RWPE2 (cell line): ENCODE measurements around the gene UPF1.

ENCODE experiments used
- ATAC-seq: fragments of 200-7000 bp; cut with Tn5 transposase; 3 replicates; pipeline ENCODE4 v1.9.1; 2021; ENCODE audit warnings: low read depth
- DNase-seq: peaks from one replicate; pipeline ENCODE4 v3.0.0-alpha.2; 2020; ENCODE audit warnings: low spot score
- H3K27ac ChIP-seq: fragments of 450-650 bp; 2 replicates; pipeline ENCODE4 v1.5.1; 2017; ENCODE audit warnings: mild to moderate bottlenecking; ENCODE audit not compliant: poor library complexity, severe bottlenecking
- H3K27me3 ChIP-seq: fragments of 250-450 bp; sonication (Bioruptor Pico); 2 replicates; pipeline ENCODE4 v1.5.1; 2021; ENCODE audit warnings: mild to moderate bottlenecking, moderate library complexity; ENCODE audit not compliant: insufficient read depth, poor library complexity, severe bottlenecking
- H3K36me3 ChIP-seq: fragments of 250-450 bp; sonication (Bioruptor Pico); 2 replicates; pipeline ENCODE4 v1.5.1; 2020; ENCODE audit warnings: low read depth, mild to moderate bottlenecking, moderate library complexity
- H3K4me1 ChIP-seq: fragments of 250-450 bp; sonication (Bioruptor Pico); 2 replicates; pipeline ENCODE4 v1.5.1; 2021; ENCODE audit warnings: mild to moderate bottlenecking, moderate library complexity; ENCODE audit not compliant: insufficient read depth, poor library complexity, severe bottlenecking
- H3K4me3 ChIP-seq: fragments of 250-450 bp; sonication (Bioruptor Pico); 2 replicates; pipeline ENCODE4 v1.5.1; 2021; ENCODE audit warnings: mild to moderate bottlenecking, moderate library complexity; ENCODE audit not compliant: severe bottlenecking
- H3K9me3 ChIP-seq: fragments of 250-450 bp; sonication (Bioruptor Pico); 2 replicates; pipeline ENCODE4 v1.5.1; 2021; ENCODE audit warnings: mild to moderate bottlenecking, moderate library complexity; ENCODE audit not compliant: severe bottlenecking
- TF ChIP-seq, protein P1 (sequence below): fragments of 450-650 bp; IDR thresholded peaks from one replicate; pipeline ENCODE4 v1.5.1; 2017; ENCODE audit warnings: mild to moderate bottlenecking, moderate library complexity; ENCODE audit not compliant: poor library complexity, severe bottlenecking

Gene UPF1

DNA sequence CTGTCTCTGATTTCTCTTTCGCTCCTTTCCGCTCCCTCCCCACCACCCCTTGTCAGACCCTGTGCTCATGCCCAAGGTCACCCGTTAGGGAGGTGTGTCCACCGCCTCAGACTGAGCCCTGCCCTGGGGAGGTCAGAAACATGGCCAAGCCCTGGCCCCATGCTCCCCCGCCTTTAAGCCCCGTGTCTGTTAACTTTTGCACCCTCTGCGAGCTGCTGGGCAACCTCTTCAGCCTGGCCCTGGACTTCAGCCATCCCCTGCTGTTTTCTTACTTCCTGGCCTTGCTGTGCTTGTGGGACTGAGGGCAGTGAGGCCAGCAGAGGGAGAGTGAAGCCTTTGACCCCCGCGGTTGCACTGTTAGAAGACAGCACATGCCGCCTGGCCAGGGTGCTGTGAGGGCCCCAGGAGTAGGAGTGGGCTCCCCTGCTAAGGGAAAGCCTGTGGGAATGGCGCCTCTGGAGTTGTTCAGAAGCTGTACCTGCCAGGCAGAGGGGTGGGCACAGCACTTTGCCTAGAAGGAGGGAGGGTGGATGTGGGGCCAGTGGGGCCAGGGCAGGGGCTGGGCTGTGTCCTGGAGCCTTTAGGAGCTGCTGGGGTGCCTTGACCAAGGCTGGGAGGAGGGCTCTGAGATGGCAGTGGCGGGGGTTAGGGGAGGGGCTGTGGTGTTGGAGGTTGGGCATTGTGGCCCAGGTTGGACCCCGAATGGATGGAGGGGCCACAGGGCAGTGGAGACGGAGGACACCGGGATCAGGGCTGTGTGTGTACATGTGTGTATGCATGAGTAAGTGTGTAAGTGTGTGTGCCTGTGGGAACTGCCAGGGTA, 7.9 kb downstream of the UPF1 start:
- H3K9me3 ChIP-seq, result no peaks in the 10 kb centered on the region
- no peak overlapping the region for H3K27ac ChIP-seq
- H3K36me3 ChIP-seq, result peaks cover 44% of the 10 kb centered on the region
- TF ChIP-seq, protein P1, sequence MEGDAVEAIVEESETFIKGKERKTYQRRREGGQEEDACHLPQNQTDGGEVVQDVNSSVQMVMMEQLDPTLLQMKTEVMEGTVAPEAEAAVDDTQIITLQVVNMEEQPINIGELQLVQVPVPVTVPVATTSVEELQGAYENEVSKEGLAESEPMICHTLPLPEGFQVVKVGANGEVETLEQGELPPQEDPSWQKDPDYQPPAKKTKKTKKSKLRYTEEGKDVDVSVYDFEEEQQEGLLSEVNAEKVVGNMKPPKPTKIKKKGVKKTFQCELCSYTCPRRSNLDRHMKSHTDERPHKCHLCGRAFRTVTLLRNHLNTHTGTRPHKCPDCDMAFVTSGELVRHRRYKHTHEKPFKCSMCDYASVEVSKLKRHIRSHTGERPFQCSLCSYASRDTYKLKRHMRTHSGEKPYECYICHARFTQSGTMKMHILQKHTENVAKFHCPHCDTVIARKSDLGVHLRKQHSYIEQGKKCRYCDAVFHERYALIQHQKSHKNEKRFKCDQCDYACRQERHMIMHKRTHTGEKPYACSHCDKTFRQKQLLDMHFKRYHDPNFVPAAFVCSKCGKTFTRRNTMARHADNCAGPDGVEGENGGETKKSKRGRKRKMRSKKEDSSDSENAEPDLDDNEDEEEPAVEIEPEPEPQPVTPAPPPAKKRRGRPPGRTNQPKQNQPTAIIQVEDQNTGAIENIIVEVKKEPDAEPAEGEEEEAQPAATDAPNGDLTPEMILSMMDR, result no peak
- H3K4me3 ChIP-seq, result no peak overlapping the region
- no peaks in the 10 kb centered on the region for H3K27me3 ChIP-seq
- DNase-seq, result no peak
- no peaks in the 10 kb centered on the region for H3K4me1 ChIP-seq
- no peak for ATAC-seq

DNA sequence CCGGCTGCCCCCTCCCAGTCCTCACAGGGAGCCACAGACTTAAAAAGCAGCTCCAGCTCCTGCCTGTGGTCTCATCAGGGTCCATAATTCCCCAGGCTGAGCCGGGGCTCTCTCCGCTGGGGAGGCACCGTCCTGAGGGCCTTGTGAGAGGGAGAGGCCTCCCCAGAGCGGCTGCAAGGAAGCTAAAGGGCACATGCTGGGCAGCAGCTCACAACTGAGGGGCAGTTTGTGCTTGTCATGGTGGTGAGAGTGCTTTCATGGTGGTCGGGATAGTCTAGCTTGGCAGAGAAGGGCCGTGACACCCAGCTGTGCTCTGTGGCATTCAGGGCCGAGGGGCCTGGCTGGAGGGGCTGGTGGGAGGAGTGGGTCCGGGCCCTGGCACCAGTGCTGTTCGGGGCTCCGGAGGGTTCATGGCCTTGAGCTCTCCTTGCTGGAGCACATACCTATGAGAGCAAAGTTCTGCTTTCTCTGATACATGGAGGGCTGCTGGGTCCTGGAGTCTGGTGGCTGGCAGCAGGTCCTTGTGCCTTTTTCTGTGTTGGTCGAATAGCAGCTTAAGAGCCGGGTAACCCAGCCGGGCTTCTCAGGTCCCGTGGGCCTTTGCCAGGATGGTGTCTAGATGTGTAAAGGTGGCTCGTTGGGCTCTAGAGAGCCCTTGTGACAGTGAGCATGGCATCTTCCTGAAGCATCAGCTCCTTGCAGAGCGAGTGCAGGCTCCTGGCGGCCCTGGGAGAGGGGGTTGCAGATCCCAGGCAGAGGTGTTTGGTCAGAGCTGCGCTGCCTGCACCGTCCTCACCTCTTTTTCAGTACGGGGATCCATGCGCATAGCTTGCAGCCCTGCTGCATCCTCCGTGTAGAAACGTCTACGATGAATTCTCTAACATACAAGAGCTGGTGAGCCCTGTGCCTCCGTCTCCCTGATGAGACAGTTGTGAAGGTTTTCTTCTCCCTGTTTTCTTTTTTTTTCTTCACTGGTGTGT, 8.8 kb downstream of the UPF1 start:
- Histone ChIP-seq H3K36me3 (peaks cover 35% of the 10 kb centered on the region), H3K27me3 (no peaks in the 10 kb centered on the region), H3K9me3 (no peaks in the 10 kb centered on the region), H3K27ac (no peak overlapping the region), H3K4me1 (no peaks in the 10 kb centered on the region), H3K4me3 (no peak overlapping the region)
- TF ChIP-seq, protein P1, result no peak
- DNase-seq (no peak), ATAC-seq (no peak)

DNA sequence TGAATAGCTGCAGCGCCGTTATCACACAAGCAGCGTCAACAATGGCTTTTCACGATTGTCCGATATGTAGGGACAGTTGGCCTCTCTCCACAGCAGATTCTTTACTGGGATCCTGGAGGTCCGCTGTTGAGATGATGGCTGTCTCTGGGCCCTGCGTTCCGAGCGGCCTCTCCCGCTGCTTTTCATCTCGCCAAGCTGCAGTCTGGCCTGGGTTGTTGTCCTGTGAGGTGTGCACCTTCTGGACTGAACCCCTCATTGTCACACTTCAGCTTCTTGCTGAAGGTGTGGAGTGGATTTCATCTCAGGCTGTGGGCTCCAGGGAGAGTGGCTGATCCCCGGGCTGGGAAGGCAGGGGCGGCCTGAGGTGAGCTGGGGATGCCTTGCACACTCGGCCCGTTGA, 9.6 kb downstream of the UPF1 start:
- DNase-seq (no peak), ATAC-seq (no peak)
- no peaks in the 10 kb centered on the region for H3K27me3 ChIP-seq
- H3K4me1 ChIP-seq, result no peaks in the 10 kb centered on the region
- H3K9me3 ChIP-seq, result no peaks in the 10 kb centered on the region
- H3K27ac ChIP-seq, result no peak overlapping the region
- H3K4me3 ChIP-seq, result no peak overlapping the region
- TF ChIP-seq, protein P1, result no peak
- peaks cover 27% of the 10 kb centered on the region for H3K36me3 ChIP-seq

DNA sequence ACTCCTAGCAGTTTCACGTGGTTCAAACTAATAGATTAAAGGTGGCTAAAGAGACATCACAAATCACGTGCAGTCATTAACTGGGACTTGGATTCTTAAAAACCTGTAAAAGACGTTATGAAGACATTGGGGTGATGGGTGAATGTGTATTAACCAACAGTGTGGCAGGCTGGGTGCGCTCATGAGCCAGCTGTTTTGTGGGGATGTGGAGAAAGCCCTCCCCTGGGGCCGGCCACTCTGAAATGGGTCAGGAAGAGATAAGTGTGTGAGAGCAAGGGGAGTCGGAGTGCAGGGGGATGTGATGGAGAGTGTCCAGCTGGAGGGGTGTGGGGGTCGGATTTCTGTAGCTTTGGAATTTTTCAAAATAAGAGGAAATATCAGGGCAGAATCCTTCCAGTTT, 10.4 kb downstream of the UPF1 start:
- DNase-seq (no peak), ATAC-seq (no peak)
- peaks cover 26% of the 10 kb centered on the region for H3K36me3 ChIP-seq
- TF ChIP-seq, protein P1, result no peak
- no peak overlapping the region for H3K4me3 ChIP-seq
- H3K27ac ChIP-seq, result no peak overlapping the region
- H3K4me1 ChIP-seq, result no peaks in the 10 kb centered on the region
- H3K9me3 ChIP-seq, result no peaks in the 10 kb centered on the region
- H3K27me3 ChIP-seq, result no peaks in the 10 kb centered on the region
